Raji (cell line): ENCODE measurements around the gene ZDHHC22.

ENCODE experiments used
- POLR2A ChIP-seq: IDR thresholded peaks from 2 replicates; pipeline ENCODE4 v1.6.1; 2011; ENCODE audit warnings: low read depth, low read length, control low read depth; ENCODE audit not compliant: insufficient read depth

The ZDHHC22 gene

DNA sequence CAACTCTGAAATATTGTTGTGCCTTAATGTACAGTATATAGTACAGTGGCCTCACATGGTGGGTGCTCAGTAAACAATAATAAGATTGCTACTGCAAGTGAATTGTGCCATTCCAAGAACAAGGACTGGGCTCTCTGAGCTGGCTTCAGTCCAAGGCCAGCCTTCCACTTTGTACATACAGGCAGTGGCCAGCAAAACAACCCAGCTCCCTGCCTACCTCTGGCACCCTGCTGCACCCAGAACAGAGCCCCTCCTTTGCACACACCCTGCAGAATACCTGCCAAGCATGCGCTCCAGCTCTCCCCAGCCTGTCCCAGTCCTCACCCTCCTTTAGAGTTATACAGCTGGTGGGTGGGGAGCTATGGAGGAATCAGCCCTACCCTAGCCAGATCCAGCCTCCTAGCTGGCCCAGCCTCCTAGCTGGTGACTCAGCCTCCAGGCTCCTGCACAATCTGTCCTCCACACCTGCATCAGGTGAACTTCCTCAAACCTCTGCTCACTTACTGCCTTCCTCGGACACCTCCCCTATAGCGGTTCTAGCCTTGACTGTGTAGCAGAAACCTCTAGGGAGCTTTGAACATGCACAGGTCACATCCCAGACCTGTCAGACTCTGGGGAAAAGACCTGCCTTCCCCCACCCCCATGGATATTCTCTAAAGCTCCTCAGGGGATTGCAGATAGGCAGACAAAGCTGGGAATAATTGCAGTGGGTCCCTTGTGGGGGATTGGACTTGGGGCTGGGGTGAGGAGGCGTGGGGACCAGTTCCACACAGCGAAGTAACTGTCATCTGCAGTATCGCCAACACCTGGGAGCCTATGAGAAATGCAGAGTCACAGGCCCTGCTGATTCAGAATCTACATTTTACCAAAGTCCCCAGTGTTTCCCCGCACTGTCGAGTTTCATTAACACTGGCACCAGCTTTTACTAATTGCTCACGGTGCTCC, 17.9 kb downstream of the ZDHHC22 start:
- 0 out of 2 replicates have a peak, but pooled peaks have one; percentile 17 for TF ChIP-seq POLR2A

DNA sequence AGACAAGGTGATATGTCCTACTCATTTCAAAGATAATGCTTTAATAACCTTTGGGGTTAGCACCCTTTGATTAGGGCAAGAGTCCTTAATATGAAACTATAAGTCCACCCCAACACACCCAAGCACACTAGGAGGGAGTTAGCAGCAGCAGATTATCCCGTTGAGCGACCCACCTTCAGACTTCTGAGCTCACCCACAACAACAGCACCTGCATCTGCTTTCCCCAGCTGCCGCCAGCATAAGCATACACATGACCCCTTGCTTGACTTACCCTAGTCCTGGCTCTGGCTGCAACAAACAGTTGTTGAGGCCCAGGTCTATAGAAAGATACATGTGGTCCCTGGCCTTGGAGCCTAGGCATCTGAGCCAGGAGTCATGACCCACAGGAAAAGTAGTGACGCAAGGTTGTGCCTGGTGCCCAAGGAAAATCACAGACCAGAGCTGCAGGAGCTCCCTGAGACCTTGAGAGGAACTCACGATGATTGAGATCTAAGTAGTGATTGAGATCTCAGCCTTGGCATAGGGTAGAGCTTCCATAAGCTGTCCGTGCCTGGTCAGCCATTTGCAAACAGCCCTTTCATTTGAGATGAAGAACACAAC, 19.0 kb downstream of the ZDHHC22 start:
- TF ChIP-seq POLR2A, result no peak

DNA sequence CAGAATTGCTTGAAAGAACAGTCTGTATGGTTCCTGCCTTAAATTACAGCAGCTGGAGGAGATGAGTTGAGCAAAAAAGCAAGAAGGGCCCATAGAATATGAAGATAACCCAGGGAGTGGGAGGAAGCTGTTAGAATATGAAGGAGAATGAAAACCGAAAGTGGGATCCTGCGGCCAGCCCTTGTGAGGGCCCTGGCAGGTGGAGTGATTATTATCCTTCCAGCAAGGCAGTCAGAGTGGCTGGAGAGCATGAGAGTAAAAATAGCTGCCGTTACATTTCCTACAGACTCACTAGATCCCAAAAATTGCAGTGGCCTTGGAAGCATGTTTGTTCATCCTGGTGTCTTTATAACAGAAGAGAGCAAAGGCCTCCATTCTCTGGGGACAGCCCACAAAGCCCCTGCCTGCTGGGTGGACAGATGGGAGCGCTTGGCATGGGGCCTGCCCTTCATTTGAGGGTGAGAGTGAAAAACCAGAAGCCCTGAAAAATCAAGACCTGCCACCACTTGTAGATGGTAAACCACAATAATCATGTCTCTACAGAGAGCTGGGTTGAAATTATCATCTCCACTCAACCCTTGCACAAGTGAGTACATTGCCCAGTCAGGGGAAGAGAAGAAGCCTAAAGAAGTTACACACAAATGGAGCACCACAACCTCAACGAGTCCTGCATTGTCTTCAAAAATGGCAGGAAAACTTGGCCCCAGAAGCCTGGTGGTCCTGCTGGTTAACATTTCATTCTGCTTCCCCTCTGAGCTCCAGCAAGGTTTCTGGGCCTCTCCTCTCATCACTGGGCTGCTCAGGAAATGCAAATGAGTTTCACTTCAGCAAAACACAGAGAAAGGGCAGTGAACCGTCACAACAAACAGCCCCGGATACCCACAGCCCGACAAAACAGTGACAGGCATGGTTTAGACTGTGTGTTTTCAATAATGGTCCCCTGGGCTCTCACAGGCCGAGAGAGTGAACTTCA, 20.5 kb downstream of the ZDHHC22 start:
- peak; percentile 64 for TF ChIP-seq POLR2A

DNA sequence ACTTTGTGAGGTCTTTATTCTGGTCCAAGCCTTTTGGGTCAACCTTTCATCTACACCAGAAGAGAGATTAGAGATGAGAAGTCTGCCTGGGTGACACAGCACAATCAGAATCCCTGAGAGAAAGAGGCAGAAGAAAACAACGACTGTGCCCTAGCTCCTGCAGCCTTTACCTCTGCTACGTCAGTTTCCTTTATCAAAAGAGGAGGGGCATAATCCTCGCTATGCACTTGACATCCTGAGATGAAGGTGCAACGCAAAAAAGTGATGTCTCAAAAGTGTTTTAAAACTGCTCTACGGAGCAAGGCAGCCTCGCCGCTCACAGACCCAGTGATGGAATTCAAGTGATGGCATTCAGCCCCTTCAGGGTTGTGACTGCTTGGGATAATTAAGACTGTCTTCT, 21.7 kb downstream of the ZDHHC22 start:
- no peak for TF ChIP-seq POLR2A

DNA sequence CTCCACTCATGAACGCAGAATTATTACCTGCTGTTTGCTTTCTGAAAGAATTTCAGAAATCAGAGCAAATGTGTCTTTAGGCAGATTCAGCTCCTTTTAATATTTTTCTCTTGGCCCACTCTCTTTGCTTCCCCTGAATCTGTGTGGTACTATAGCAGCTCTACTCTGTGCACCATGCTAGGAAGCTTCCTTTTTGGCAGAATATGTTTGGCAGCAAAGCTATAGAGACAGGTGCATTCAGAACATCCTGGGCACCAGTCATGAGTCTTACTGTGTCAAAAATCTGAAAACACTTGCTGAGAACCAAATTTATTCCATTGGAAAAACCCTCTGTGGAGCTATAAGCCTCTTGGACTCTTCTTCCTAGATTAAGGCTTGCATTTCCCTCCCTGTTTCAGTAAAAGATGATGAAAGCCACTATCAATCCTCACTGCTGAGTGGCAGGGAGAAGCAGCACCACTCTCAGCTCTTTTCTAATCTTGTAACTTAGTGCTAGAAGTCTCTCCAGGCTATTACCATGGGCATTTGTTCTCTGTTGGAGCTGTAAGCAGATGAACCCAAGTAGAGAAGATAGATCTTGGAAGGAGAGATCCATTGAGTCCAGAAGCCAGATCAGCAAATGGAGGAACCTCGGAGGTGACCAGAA, 25.3 kb downstream of the ZDHHC22 start:
- no peak for TF ChIP-seq POLR2A

DNA sequence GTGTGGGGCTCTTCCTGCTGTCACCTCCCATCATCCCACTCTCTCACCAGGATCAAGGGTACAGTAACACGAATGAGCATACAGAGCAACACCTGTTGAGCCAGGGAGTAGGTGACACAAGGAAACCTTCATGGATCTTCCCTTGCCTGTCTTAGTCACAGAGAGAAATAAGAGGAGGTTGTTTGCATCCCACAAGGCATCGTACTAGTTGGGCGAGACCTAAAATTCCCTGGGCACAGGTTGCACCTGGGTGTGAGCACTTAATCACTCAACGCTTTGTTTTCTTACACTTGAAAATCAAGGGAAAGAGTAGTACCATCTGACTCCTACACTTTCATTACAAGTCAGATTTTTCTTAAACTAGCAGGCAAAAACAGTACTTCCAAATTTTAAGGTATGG, 27.0 kb downstream of the ZDHHC22 start:
- no peak for TF ChIP-seq POLR2A

DNA sequence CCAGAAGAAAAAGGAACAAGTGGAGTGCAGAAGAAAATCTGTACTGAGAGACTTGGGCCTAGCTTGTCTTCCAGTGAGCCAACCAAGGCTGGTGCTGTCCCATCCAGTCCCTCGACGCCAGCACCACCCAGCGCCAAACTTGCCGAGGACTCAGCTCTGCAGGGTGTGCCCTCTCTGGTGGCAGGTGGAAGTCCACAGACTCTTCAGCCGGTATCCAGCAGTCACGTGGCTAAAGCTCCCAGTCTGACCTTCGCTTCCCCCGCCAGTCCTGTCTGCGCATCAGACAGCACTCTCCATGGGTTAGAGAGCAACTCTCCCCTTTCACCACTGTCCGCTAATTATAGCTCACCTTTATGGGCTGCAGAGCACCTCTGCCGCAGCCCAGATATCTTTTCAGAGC, 27.9 kb downstream of the ZDHHC22 start:
- no peak for TF ChIP-seq POLR2A

DNA sequence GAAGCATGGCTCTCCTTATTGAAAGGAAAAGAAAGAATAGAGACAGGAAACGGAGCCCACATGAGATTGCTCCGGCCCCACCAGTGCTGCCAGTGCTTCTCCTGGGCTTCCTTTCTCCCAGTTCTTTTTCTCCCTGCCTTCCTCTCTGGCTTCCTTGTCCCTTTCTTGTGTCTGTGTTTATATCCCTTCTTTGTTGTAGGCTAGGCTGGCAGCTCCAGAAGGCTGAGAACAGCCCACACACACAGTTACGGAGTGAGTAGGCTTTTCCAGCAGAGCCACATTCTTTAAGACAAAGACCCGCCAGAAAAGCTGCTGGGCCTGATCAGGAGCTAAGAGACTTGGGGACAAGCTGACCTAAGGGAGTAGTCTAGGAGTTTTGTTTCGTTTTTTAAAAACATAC, 30.6 kb downstream of the ZDHHC22 start:
- TF ChIP-seq POLR2A, result no peak

DNA sequence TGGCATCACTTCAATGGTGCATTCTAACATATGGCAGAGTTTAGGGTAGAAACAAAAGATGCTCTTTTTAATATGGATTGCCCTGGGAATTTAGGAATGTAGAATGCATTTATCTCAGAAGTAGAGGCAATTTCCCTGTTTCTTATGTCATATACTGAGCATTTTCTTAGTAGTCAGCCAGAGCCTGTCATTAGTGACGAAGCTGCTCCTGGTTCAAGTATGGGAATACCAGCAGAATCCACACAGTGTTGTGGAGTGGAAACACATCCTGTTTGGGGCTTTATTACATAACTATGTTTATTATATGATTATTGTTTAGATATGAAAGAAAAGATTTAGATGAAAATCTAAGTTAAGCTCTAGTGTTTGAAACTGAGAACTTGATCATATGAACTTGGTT, 31.3 kb downstream of the ZDHHC22 start:
- TF ChIP-seq POLR2A, result no peak

DNA sequence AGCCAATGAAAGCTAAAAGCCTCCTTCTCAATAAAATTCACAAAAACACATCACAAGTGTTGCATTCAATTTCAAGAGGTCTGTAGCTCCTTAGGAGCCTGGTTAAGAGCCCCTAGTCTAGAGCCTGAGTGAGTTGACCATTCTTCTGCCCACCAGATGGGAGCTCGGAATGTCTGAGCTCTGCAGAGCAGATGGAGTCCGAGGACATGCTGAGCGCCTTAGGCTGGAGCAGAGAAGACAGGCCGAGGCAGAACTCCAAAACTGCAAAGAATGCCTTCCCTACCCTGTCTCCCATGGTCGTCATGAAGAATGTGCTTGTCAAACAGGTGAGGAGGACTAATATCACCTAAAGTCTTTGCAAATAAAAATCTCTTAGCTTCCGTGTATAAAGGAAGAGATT, 31.9 kb downstream of the ZDHHC22 start:
- no peak for TF ChIP-seq POLR2A

DNA sequence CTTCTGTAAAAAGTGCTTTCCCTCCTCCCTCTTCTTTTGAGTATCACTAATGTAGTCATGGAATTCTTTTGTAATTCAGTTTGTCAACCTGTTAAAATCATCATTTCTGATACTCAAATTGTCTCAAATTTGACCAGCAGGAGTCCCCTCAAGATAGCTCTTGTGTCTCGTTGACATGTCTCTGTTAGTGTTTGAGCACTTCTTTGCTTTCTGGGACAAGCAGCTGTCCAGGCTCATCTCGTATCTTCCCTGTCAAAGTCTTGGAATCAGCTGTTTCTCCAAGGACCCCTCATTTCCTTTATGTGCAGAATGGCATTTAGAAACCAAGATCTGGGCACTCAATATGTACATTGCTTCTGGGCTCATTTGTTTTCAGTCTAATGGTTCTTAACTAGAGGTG, 32.8 kb downstream of the ZDHHC22 start:
- TF ChIP-seq POLR2A, result no peak

DNA sequence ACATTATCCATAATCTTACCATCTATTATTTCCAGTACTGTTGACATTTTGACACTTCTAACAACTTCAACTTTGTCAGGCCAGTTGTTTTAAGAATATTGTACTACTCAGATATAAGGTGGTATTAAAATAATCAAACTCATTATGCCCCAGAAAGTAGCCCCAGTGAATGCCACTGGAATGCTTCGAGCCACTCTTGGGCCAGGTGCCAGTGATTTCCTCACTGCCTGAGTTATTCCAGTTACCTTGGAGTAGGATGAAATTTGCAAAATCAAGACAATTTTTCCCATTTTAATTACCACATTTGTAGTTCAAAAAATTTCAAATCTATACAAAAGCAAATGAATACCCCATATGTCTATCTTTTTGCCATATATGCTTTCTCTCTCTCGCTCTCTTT, 34.4 kb downstream of the ZDHHC22 start:
- no peak for TF ChIP-seq POLR2A

DNA sequence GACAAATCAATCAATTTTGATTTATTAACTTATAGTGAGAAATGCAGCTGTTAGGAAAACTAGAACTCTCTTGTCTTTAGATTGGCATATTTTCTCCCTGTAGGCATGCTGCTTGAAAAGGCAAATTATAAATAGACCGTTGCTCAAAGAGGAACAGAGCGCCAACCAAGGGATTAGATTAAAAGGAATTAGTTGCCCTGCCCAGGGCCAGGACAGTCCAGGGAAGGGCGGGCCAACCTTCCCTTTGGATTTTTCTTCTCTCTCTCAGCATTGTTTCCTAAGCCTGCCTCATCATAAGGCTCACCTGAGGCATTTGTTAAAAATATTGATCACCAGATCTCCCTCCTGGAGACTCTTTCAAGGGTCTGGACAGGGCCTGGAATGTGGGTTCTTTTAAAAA, 34.9 kb downstream of the ZDHHC22 start:
- TF ChIP-seq POLR2A, result no peak

DNA sequence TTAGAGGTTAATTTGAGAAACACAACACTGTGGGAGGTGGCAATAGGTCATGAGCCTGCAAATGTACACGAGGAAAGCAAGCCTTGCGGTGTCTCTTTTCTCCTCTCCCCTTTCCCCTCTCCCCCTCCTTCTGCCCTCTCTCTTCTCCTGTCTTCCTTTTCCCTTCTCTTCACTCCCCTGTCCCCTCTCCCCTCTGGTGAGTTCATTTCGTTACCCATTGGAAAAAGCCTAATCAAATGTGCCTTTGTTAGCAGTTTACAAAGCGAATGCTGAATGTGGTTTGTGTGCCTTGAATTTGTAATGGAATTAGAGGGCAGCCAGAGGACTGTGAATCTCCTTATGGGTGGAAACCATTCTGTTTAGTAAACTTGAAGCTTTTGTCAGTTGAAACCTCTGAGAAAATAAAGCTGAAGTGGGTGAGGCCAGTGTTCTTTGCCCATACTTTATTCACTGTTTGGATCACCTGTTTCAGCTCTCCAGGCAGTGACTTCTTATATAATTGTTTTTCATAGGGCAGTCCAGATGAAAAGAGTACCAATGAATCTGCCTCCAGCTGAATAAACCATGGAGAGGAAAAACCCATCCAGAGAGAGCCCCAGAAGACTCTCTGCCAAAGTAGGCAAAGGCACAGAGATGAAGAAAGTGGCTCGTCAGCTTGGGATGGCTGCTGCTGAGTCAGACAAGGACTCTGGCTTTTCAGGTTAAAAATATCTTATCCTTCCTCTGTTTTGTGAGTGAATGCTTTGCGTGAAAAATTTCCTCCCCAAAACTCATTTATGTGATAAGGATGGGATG, 36.2 kb downstream of the ZDHHC22 start:
- TF ChIP-seq POLR2A, result no peak

DNA sequence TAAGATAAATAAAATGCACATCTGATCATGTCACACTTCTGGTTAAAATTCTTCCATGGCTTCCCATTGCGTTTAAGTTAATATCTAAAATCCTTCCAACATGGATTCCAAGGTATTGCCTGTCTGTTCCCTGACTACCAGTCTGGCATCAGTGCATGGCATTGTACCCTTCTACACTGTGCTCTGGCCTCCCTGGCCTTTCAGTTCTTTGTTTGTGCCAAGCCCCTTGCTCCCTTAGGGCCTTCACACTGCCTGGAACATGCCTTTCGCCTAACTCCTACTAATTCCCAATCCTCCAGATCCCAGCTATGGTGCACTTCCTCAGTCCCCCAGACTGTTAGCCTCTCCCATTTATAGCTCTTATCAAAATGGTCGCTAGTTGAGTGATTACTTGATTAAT, 37.2 kb downstream of the ZDHHC22 start:
- no peak for TF ChIP-seq POLR2A

DNA sequence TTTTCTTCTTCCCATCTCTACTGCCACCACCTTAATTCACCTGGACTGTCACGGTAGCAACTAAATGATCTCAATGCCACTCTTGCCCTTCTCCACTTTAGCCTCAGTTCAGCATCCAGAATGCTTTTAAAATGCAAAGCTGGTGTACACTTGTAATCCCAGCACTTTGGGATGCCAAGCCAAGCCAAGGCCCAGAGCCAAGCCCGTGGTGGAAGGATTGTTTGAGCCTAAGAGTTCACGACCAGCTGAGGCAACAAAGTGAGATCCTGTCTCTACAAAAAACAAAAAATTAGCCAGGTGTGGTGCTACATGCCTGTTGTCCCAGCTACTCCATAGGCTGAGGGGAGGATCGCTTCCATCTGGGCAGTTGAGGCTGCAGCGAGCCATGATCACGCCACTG, 37.6 kb downstream of the ZDHHC22 start:
- TF ChIP-seq POLR2A, result no peak
